Hepatocyte (in vitro differentiated cells): ENCODE results near the gene APPL2.

Experiments
- EZH2phosphoT487 ChIP-seq: fragments of 200-600 bp; sonication (generic); IDR thresholded peaks from one replicate; pipeline ENCODE4 v1.6.1; 2018; ENCODE audit warnings: antibody characterized with exemption, mild to moderate bottlenecking, low read depth, moderate library complexity; ENCODE audit not compliant: unreplicated experiment, severe bottlenecking
- TF ChIP-seq, protein P1 (sequence below): fragments of 200-600 bp; sonication (generic); IDR thresholded peaks from 2 replicates; pipeline ENCODE4 v1.5.1; 2016; ENCODE audit warnings: antibody characterized with exemption, mild to moderate bottlenecking; ENCODE audit not compliant: poor library complexity

DNA sequence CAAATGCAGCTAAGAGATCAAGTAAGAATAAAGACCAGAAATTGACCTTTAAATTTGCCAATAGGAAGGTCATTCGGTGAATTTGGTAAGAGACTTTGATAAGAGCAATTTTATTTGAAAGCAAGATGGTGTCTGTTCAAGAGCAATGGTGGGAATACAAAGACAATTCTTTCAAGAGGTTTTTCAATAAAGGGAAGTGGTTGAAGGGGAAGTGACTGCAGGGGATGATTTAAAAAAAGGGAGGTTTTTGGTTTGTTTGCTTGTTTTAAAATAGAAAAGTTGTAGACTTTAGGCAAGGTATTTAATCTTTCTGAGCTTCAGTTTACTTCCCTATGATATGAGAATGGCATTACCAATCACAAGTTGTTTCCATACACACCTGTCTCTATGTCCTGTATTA is 4.3 kb upstream of the APPL2 start:
- TF ChIP-seq, protein P1, sequence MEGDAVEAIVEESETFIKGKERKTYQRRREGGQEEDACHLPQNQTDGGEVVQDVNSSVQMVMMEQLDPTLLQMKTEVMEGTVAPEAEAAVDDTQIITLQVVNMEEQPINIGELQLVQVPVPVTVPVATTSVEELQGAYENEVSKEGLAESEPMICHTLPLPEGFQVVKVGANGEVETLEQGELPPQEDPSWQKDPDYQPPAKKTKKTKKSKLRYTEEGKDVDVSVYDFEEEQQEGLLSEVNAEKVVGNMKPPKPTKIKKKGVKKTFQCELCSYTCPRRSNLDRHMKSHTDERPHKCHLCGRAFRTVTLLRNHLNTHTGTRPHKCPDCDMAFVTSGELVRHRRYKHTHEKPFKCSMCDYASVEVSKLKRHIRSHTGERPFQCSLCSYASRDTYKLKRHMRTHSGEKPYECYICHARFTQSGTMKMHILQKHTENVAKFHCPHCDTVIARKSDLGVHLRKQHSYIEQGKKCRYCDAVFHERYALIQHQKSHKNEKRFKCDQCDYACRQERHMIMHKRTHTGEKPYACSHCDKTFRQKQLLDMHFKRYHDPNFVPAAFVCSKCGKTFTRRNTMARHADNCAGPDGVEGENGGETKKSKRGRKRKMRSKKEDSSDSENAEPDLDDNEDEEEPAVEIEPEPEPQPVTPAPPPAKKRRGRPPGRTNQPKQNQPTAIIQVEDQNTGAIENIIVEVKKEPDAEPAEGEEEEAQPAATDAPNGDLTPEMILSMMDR, result no peak
- no peak for TF ChIP-seq EZH2phosphoT487
